Naive thymus-derived CD4-positive, alpha-beta T cell (primary cell): ENCODE results near the gene FLRT3. TPM values are rescaled to one million over a fixed set of nuclear protein-coding genes. Genes with fewer than 3 reads are reported as not detected.

ENCODE experiments used
- ATAC-seq: fragments of 150-1000 bp; cut with Tn5 transposase; 2 replicates; pipeline ENCODE4 v1.10.0; 2021; ENCODE audit warnings: mild to moderate bottlenecking, moderate library complexity
- CTCF ChIA-PET: fragments of 350-600 bp; sonication (Branson Sonifier 250); formaldehyde crosslinking; loops from one replicate; lab custom pipeline; 2021; ENCODE audit warnings: antibody characterized with exemption; lab: Charles Lee
- POLR2A ChIA-PET: fragments of 350-600 bp; sonication (Branson Sonifier 250); formaldehyde crosslinking; loops from one replicate; lab custom pipeline; 2021; ENCODE audit warnings: antibody characterized with exemption, inconsistent platforms; lab: Charles Lee
- DNase-seq, 9 donors: peaks; one replicate each; pipeline versions ENCODE4 v3.0.0 to v3.0.0-alpha.2; 2020 to 2022; ENCODE audit warnings: mixed read lengths in 1 of 9
- H3K27ac ChIP-seq: one replicate; pipeline ENCODE4 v1.7.0; 2013; ENCODE audit warnings: mild to moderate bottlenecking, low read depth, low read length, moderate library complexity
- H3K27me3 ChIP-seq, 2 donors: one replicate each; pipeline ENCODE4 v1.7.0; 2013; ENCODE audit warnings: low read length in 2 of 2, mild to moderate bottlenecking in 2 of 2, moderate library complexity in 2 of 2; ENCODE audit not compliant: control insufficient read depth in 2 of 2, insufficient read depth in 2 of 2
- H3K36me3 ChIP-seq, 3 experiments: 1 replicate in 2 of 3; 2 replicates in 1 of 3; pipeline ENCODE4 v1.7.0; 2013; ENCODE audit warnings: low read length in 3 of 3, mild to moderate bottlenecking in 3 of 3, moderate library complexity in 1 of 3; ENCODE audit not compliant: insufficient read depth in 3 of 3, control insufficient read depth in 2 of 3
- H3K4me1 ChIP-seq, 2 donors: one replicate each; pipeline ENCODE4 v1.7.0; 2013; ENCODE audit warnings: low read length in 2 of 2, mild to moderate bottlenecking in 2 of 2, moderate library complexity in 1 of 2; ENCODE audit not compliant: control insufficient read depth in 2 of 2, insufficient read depth in 2 of 2
- H3K4me3 ChIP-seq: 2 replicates; pipeline ENCODE4 v1.7.0; 2013; ENCODE audit warnings: mild to moderate bottlenecking, low read length
- H3K9me3 ChIP-seq, 3 experiments: 1 replicate in 2 of 3; 2 replicates in 1 of 3; pipeline ENCODE4 v1.7.0; 2013; ENCODE audit warnings: low read length in 3 of 3; ENCODE audit not compliant: control insufficient read depth in 2 of 3
- H3K27ac Mint-ChIP-seq, 9 donors: one replicate each; pipeline ENCODE4 v1.8.0; 2020 to 2022; ENCODE audit warnings: mixed read lengths in 9 of 9, mild to moderate bottlenecking in 8 of 9, moderate library complexity in 5 of 9, inconsistent platforms in 2 of 9
- H3K27me3 Mint-ChIP-seq, 5 donors: one replicate each; pipeline ENCODE4 v1.8.0; 2021 to 2022; ENCODE audit warnings: mixed read lengths in 5 of 5, mild to moderate bottlenecking in 1 of 5
- H3K36me3 Mint-ChIP-seq, 5 donors: one replicate each; pipeline ENCODE4 v1.8.0; 2020 to 2022; ENCODE audit warnings: mixed read lengths in 5 of 5, mild to moderate bottlenecking in 3 of 5, inconsistent platforms in 1 of 5
- H3K4me1 Mint-ChIP-seq, 7 donors: one replicate each; pipeline ENCODE4 v1.8.0; 2020 to 2022; ENCODE audit warnings: mixed read lengths in 7 of 7, mild to moderate bottlenecking in 3 of 7, inconsistent platforms in 1 of 7
- H3K4me3 Mint-ChIP-seq, 10 donors: one replicate each; pipeline ENCODE4 v1.8.0; 2020 to 2022; ENCODE audit warnings: mild to moderate bottlenecking in 10 of 10, mixed read lengths in 10 of 10, moderate library complexity in 6 of 10, inconsistent platforms in 2 of 10
- H3K9me3 Mint-ChIP-seq, 11 donors: one replicate each; pipeline ENCODE4 v1.8.0; 2020 to 2022; ENCODE audit warnings: mixed read lengths in 11 of 11, mild to moderate bottlenecking in 4 of 11, inconsistent platforms in 1 of 11, moderate library complexity in 1 of 11
- intact Hi-C, 2 donors: fragments of 100-400 bp; cut with micrococcal nuclease; formaldehyde crosslinking; loops; one replicate each; pipeline ENCODE4 v1.15.1; 2023
- polyA plus RNA-seq, 2 donors: library from polyadenylated mRNA; unstranded; fragments of 300-500 nt; fragmentation: Illumina TruSeq; gene quantifications; one replicate each; pipeline ENCODE4 v1.2.3, GENCODE V29; 2021
- total RNA-seq, 6 experiments: library from RNA in 5 of 6; stranded (reverse) in 5 of 6; gene quantifications; 1 replicate in 5 of 6; 2 replicates in 1 of 6; pipeline ENCODE4 v1.2.3 and lab custom pipeline; 2021 to 2026

Gene FLRT3
- total and polyA plus RNA-seq, 7 experiments from 2014 or later: not detected

DNA sequence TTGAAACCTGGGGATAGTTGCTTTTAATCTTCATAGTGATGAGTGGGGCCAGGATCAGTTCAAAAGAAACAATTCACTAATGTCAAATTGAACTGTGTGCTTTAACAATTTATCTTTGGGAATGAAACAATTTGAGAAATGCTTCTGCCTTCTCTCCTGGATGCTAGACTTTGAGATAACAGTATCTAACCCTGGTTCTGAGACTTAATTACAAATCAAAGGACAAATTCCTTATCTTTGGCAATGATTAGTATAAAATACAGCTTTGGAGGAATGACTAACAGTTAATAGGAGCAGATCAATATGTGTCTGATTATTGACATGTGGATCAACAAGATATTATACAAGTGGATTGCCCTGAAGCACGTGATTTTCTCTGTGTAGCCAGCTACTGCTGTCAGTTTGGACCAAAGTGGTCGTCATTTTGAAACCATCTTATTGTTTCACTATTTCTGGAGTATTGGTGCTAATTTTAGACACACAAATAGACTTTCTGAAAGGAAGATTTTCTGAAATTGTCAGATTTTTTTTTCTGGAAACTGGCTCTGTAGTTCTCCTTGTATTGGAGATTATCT is 6.2 kb upstream of the FLRT3 start:
- no peaks in the 10 kb centered on the region for H3K36me3 Mint-ChIP-seq
- H3K4me3 Mint-ChIP-seq: no peak overlapping the region
- Histone ChIP-seq H3K27me3 (no peaks in the 10 kb centered on the region), H3K27ac (no peak overlapping the region), H3K36me3 (no peaks in the 10 kb centered on the region), H3K9me3 (no peaks in the 10 kb centered on the region), H3K4me3 (no peak overlapping the region), H3K4me1 (no peaks in the 10 kb centered on the region)
- ATAC-seq (no peak), DNase-seq (no peak)
- POLR2A ChIA-PET: no interaction called here
- peaks cover 2 to 30% (median 6%) of the 10 kb centered on the region in 11 donors for H3K9me3 Mint-ChIP-seq
- CTCF ChIA-PET: no interaction called here
- no peaks in the 10 kb centered on the region for H3K27me3 Mint-ChIP-seq
- intact Hi-C loops: no loop called here
- no peaks in the 10 kb centered on the region for H3K4me1 Mint-ChIP-seq
- no peak overlapping the region for H3K27ac Mint-ChIP-seq

DNA sequence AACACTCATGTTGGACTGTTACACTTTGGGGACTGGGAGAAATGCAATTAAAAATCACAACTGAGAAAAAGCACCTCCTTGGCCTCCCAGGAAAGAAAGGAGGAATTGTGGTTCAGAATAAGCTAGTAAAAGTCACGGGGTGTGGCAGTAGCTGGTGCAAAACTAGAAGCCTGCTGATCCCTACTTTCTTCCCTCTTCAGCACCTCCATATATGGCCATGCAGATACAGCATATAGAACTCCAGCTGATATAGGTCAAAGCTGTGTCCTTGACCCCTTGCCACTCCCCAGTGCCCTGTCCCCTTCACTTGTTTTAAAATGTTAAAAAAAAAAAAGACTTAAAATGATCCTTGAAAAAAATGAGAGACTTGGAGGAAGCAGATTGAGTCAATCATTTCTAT is 5.5 kb upstream of the FLRT3 start:
- H3K27ac ChIP-seq: no peak overlapping the region
- no peak for DNase-seq
- ChIA-PET POLR2A (no interaction called here), CTCF (no interaction called here)
- no peaks in the 10 kb centered on the region for H3K4me1 ChIP-seq
- Mint-ChIP-seq H3K9me3 (peaks cover 2 to 30% (median 6%) of the 10 kb centered on the region in 11 donors), H3K4me1 (no peaks in the 10 kb centered on the region), H3K27me3 (no peaks in the 10 kb centered on the region), H3K36me3 (no peaks in the 10 kb centered on the region), H3K4me3 (no peak overlapping the region), H3K27ac (no peak overlapping the region)
- no peaks in the 10 kb centered on the region for H3K27me3 ChIP-seq
- intact Hi-C loops: no loop called here
- H3K9me3 ChIP-seq: no peaks in the 10 kb centered on the region
- H3K4me3 ChIP-seq: no peak overlapping the region
- no peak for ATAC-seq
- no peaks in the 10 kb centered on the region for H3K36me3 ChIP-seq

GRCh38 chr20:14341801-14342200 is 4.4 kb upstream of the FLRT3 start:
- POLR2A ChIA-PET: no interaction called here
- H3K36me3 ChIP-seq: no peaks in the 10 kb centered on the region
- CTCF ChIA-PET: no interaction called here
- Mint-ChIP-seq H3K9me3 (peaks cover 2 to 28% (median 6%) of the 10 kb centered on the region in 11 donors), H3K4me3 (no peak overlapping the region), H3K36me3 (no peaks in the 10 kb centered on the region), H3K27ac (no peak overlapping the region), H3K27me3 (no peaks in the 10 kb centered on the region), H3K4me1 (no peaks in the 10 kb centered on the region)
- no peak for DNase-seq
- H3K4me1 ChIP-seq: no peaks in the 10 kb centered on the region
- no peak for ATAC-seq
- H3K4me3 ChIP-seq: no peak overlapping the region
- H3K27me3 ChIP-seq: no peaks in the 10 kb centered on the region
- no peaks in the 10 kb centered on the region for H3K9me3 ChIP-seq
- no peak overlapping the region for H3K27ac ChIP-seq
- intact Hi-C loops: no loop called here

- no peaks in the 10 kb centered on the region for H3K36me3 ChIP-seq
- ChIA-PET CTCF (no interaction called here), POLR2A (no interaction called here)
- no peaks in the 10 kb centered on the region for H3K9me3 ChIP-seq
- no peak overlapping the region for H3K27ac Mint-ChIP-seq
- H3K9me3 Mint-ChIP-seq: peaks cover 0 to 10% (median 5%) of the 10 kb centered on the region in 11 donors
- no peak for DNase-seq
- intact Hi-C loops: no loop called here
- H3K4me3 Mint-ChIP-seq: no peak overlapping the region
- no peaks in the 10 kb centered on the region for H3K36me3 Mint-ChIP-seq
- no peaks in the 10 kb centered on the region for H3K27me3 Mint-ChIP-seq
- H3K4me1 ChIP-seq: no peaks in the 10 kb centered on the region
- no peaks in the 10 kb centered on the region for H3K4me1 Mint-ChIP-seq
- H3K27ac ChIP-seq: no peak overlapping the region
- no peaks in the 10 kb centered on the region for H3K27me3 ChIP-seq
- no peak overlapping the region for H3K4me3 ChIP-seq
- no peak for ATAC-seq
Observed at GRCh38 chr20:14336686-14337085, 726 bp downstream of the FLRT3 start.

- Mint-ChIP-seq H3K27me3 (no peaks in the 10 kb centered on the region), H3K9me3 (peaks cover 0 to 8% (median 3%) of the 10 kb centered on the region in 11 donors), H3K4me3 (no peak overlapping the region), H3K36me3 (no peaks in the 10 kb centered on the region), H3K27ac (no peak overlapping the region), H3K4me1 (no peaks in the 10 kb centered on the region)
- intact Hi-C loops: no loop called here
- Histone ChIP-seq H3K4me3 (no peak overlapping the region), H3K27ac (no peak overlapping the region), H3K9me3 (no peaks in the 10 kb centered on the region), H3K27me3 (no peaks in the 10 kb centered on the region), H3K4me1 (no peaks in the 10 kb centered on the region), H3K36me3 (no peaks in the 10 kb centered on the region)
- ATAC-seq (no peak), DNase-seq (no peak)
- POLR2A ChIA-PET: no interaction called here
- CTCF ChIA-PET: no interaction called here
Observed at GRCh38 chr20:14335052-14335451, 2.4 kb downstream of the FLRT3 start.

GRCh38 chr20:14334306-14334930 is 3.0 kb downstream of the FLRT3 start:
- ChIA-PET CTCF (no interaction called here), POLR2A (no interaction called here)
- H3K36me3 ChIP-seq: no peaks in the 10 kb centered on the region
- H3K4me3 ChIP-seq: no peak overlapping the region
- DNase-seq (no peak), ATAC-seq (no peak)
- Mint-ChIP-seq H3K9me3 (peaks cover 0 to 5% (median 0%) of the 10 kb centered on the region in 11 donors), H3K4me1 (no peaks in the 10 kb centered on the region), H3K36me3 (no peaks in the 10 kb centered on the region), H3K4me3 (no peak overlapping the region), H3K27me3 (no peaks in the 10 kb centered on the region), H3K27ac (no peak overlapping the region)
- H3K9me3 ChIP-seq: no peaks in the 10 kb centered on the region
- intact Hi-C loops: no loop called here
- H3K27ac ChIP-seq: no peak overlapping the region
- no peaks in the 10 kb centered on the region for H3K4me1 ChIP-seq
- no peaks in the 10 kb centered on the region for H3K27me3 ChIP-seq

- Histone ChIP-seq H3K27ac (no peak overlapping the region), H3K4me3 (no peak overlapping the region), H3K36me3 (no peaks in the 10 kb centered on the region), H3K4me1 (no peaks in the 10 kb centered on the region), H3K27me3 (no peaks in the 10 kb centered on the region), H3K9me3 (no peaks in the 10 kb centered on the region)
- Mint-ChIP-seq H3K9me3 (peaks cover 0 to 5% (median 0%) of the 10 kb centered on the region in 11 donors), H3K27ac (no peak overlapping the region), H3K4me3 (no peak overlapping the region), H3K27me3 (no peaks in the 10 kb centered on the region), H3K36me3 (no peaks in the 10 kb centered on the region), H3K4me1 (no peaks in the 10 kb centered on the region)
- DNase-seq (no peak), ATAC-seq (no peak)
- intact Hi-C loops: no loop called here
- ChIA-PET POLR2A (no interaction called here), CTCF (no interaction called here)
Observed at GRCh38 chr20:14333721-14334120, 3.7 kb downstream of the FLRT3 start.
